IPS-15b (cell line): ENCODE measurements around the gene LRRIQ1.

ENCODE experiments used
- H3K27me3 ChIP-seq: one replicate; pipeline ENCODE4 v1.6.1; 2013; ENCODE audit warnings: low read length; ENCODE audit not compliant: control insufficient read depth, insufficient read depth
- H3K36me3 ChIP-seq: one replicate; pipeline ENCODE4 v1.6.1; 2013; ENCODE audit warnings: low read length; ENCODE audit not compliant: control insufficient read depth, insufficient read depth
- H3K4me1 ChIP-seq: one replicate; pipeline ENCODE4 v1.6.1; 2013; ENCODE audit warnings: mild to moderate bottlenecking, low read length; ENCODE audit not compliant: control insufficient read depth, insufficient read depth
- H3K4me3 ChIP-seq: one replicate; pipeline ENCODE4 v1.5.1; 2013; ENCODE audit warnings: low read depth, low read length
- H3K9ac ChIP-seq: one replicate; pipeline ENCODE4 v1.6.1; 2013; ENCODE audit warnings: low read depth, mild to moderate bottlenecking, low read length
- H3K9me3 ChIP-seq: one replicate; pipeline ENCODE4 v1.6.1; 2013; ENCODE audit warnings: mild to moderate bottlenecking, low read length; ENCODE audit not compliant: control insufficient read depth, insufficient read depth

LRRIQ1 gene

GRCh38 chr12:85059594-85059993, 23.4 kb downstream of the LRRIQ1 start:
- Histone ChIP-seq H3K9me3 (no peaks in the 10 kb centered on the region), H3K27me3 (no peaks in the 10 kb centered on the region), H3K4me3 (no peak overlapping the region), H3K9ac (no peak overlapping the region), H3K4me1 (no peaks in the 10 kb centered on the region), H3K36me3 (no peaks in the 10 kb centered on the region)

GRCh38 chr12:85060916-85061315, 24.8 kb downstream of the LRRIQ1 start:
- H3K27me3 ChIP-seq: no peaks in the 10 kb centered on the region
- no peaks in the 10 kb centered on the region for H3K9me3 ChIP-seq
- H3K4me1 ChIP-seq: no peaks in the 10 kb centered on the region
- H3K9ac ChIP-seq: no peak overlapping the region
- no peaks in the 10 kb centered on the region for H3K36me3 ChIP-seq
- H3K4me3 ChIP-seq: no peak overlapping the region

GRCh38 chr12:85065837-85066482, 29.8 kb downstream of the LRRIQ1 start:
- H3K36me3 ChIP-seq: no peaks in the 10 kb centered on the region
- H3K4me3 ChIP-seq: no peak overlapping the region
- H3K27me3 ChIP-seq: no peaks in the 10 kb centered on the region
- H3K9me3 ChIP-seq: no peaks in the 10 kb centered on the region
- no peaks in the 10 kb centered on the region for H3K4me1 ChIP-seq
- H3K9ac ChIP-seq: no peak overlapping the region

- no peak overlapping the region for H3K4me3 ChIP-seq
- H3K4me1 ChIP-seq: no peaks in the 10 kb centered on the region
- H3K9ac ChIP-seq: no peak overlapping the region
- no peaks in the 10 kb centered on the region for H3K9me3 ChIP-seq
- no peaks in the 10 kb centered on the region for H3K27me3 ChIP-seq
- H3K36me3 ChIP-seq: no peaks in the 10 kb centered on the region
Observed at GRCh38 chr12:85072826-85073225, 36.7 kb downstream of the LRRIQ1 start.

GRCh38 chr12:85076688-85077430, 40.7 kb downstream of the LRRIQ1 start:
- H3K9me3 ChIP-seq: no peaks in the 10 kb centered on the region
- H3K4me3 ChIP-seq: no peak overlapping the region
- H3K4me1 ChIP-seq: no peaks in the 10 kb centered on the region
- no peaks in the 10 kb centered on the region for H3K36me3 ChIP-seq
- no peak overlapping the region for H3K9ac ChIP-seq
- no peaks in the 10 kb centered on the region for H3K27me3 ChIP-seq

GRCh38 chr12:85085066-85085465, 48.9 kb downstream of the LRRIQ1 start:
- Histone ChIP-seq H3K4me1 (no peaks in the 10 kb centered on the region), H3K9me3 (no peaks in the 10 kb centered on the region), H3K9ac (no peak overlapping the region), H3K27me3 (no peaks in the 10 kb centered on the region), H3K36me3 (no peaks in the 10 kb centered on the region), H3K4me3 (no peak overlapping the region)

GRCh38 chr12:85089792-85090191, 53.6 kb downstream of the LRRIQ1 start:
- no peak overlapping the region for H3K9ac ChIP-seq
- H3K36me3 ChIP-seq: no peaks in the 10 kb centered on the region
- no peaks in the 10 kb centered on the region for H3K9me3 ChIP-seq
- H3K4me3 ChIP-seq: no peak overlapping the region
- no peaks in the 10 kb centered on the region for H3K27me3 ChIP-seq
- H3K4me1 ChIP-seq: no peaks in the 10 kb centered on the region

GRCh38 chr12:85092814-85093370, 56.7 kb downstream of the LRRIQ1 start:
- H3K9me3 ChIP-seq: no peaks in the 10 kb centered on the region
- H3K36me3 ChIP-seq: no peaks in the 10 kb centered on the region
- no peak overlapping the region for H3K4me3 ChIP-seq
- no peak overlapping the region for H3K9ac ChIP-seq
- no peaks in the 10 kb centered on the region for H3K27me3 ChIP-seq
- no peaks in the 10 kb centered on the region for H3K4me1 ChIP-seq

- H3K4me1 ChIP-seq: no peaks in the 10 kb centered on the region
- no peak overlapping the region for H3K9ac ChIP-seq
- no peaks in the 10 kb centered on the region for H3K9me3 ChIP-seq
- H3K27me3 ChIP-seq: no peaks in the 10 kb centered on the region
- no peak overlapping the region for H3K4me3 ChIP-seq
- no peaks in the 10 kb centered on the region for H3K36me3 ChIP-seq
Observed at GRCh38 chr12:85095501-85095900, 59.4 kb downstream of the LRRIQ1 start.

- Histone ChIP-seq H3K4me3 (no peak overlapping the region), H3K9me3 (no peaks in the 10 kb centered on the region), H3K27me3 (no peaks in the 10 kb centered on the region), H3K36me3 (no peaks in the 10 kb centered on the region), H3K9ac (no peak overlapping the region), H3K4me1 (peaks cover 5% of the 10 kb centered on the region)
Observed at GRCh38 chr12:85130646-85131045, 94.5 kb downstream of the LRRIQ1 start.

GRCh38 chr12:85138833-85139232, 102.7 kb downstream of the LRRIQ1 start:
- H3K9ac ChIP-seq: no peak overlapping the region

GRCh38 chr12:85147331-85147730, 111.2 kb downstream of the LRRIQ1 start:
- Histone ChIP-seq H3K27me3 (no peaks in the 10 kb centered on the region), H3K9ac (no peak overlapping the region), H3K4me1 (no peaks in the 10 kb centered on the region), H3K9me3 (no peaks in the 10 kb centered on the region), H3K36me3 (no peaks in the 10 kb centered on the region), H3K4me3 (no peak overlapping the region)

More at GRCh38 chr12:85138833-85139232, 102.7 kb downstream of the LRRIQ1 start:
- no peaks in the 10 kb centered on the region for H3K36me3 ChIP-seq
- peaks cover 5% of the 10 kb centered on the region for H3K4me1 ChIP-seq
- no peaks in the 10 kb centered on the region for H3K27me3 ChIP-seq
- no peak overlapping the region for H3K4me3 ChIP-seq
- H3K9me3 ChIP-seq: no peaks in the 10 kb centered on the region
